IMR-90 (cell line): ENCODE results near the gene PKP3. TPM values are rescaled to one million over a fixed set of nuclear protein-coding genes. Genes with fewer than 3 reads are reported as not detected.

Experiments
- ATAC-seq: fragments of 200-7000 bp; cut with Tn5 transposase; 2 replicates; pipeline ENCODE4 v1.9.1; 2020; ENCODE audit warnings: low read depth, mild to moderate bottlenecking, moderate library complexity
- BruUV-seq: library from RNA; stranded (reverse); fragments of 400-500 nt; replicated peaks from 2 replicates; lab custom pipeline; 2021; lab: Mats Ljungman, UMichigan
- CTCF ChIA-PET: fragments of 300-600 bp; formaldehyde crosslinking; extraction: SDS; loops from one replicate; lab custom pipeline; 2021; ENCODE audit warnings: antibody characterized with exemption; lab: Yijun Ruan, JAX
- POLR2A ChIA-PET: fragments of 300-600 bp; sonication (Branson Sonifier 250); formaldehyde crosslinking; loops from one replicate; lab custom pipeline; 2022; ENCODE audit warnings: antibody characterized with exemption; ENCODE audit not compliant: unreplicated experiment; lab: Charles Lee
- DNase-seq: peaks from one replicate; pipeline ENCODE4 v3.0.0; 2013
- H2AFZ ChIP-seq: replicated peaks from 2 replicates; pipeline ENCODE3; 2013; ENCODE audit warnings: low read length, mild to moderate bottlenecking; ENCODE audit not compliant: poor library complexity
- H2AK5ac ChIP-seq: 2 replicates; pipeline ENCODE4 v1.6.1; 2013; ENCODE audit warnings: low read depth, low read length, inconsistent platforms
- H2AK9ac ChIP-seq: replicated peaks from 2 replicates; pipeline ENCODE3; 2013; ENCODE audit warnings: mild to moderate bottlenecking, low read depth, low read length, moderate library complexity; ENCODE audit not compliant: poor library complexity
- H2BK120ac ChIP-seq: 2 replicates; pipeline ENCODE4 v1.6.1; 2013; ENCODE audit warnings: low read depth, low read length, inconsistent platforms
- H2BK15ac ChIP-seq: 3 replicates; pipeline ENCODE4 v1.6.1; 2013; ENCODE audit warnings: low read depth, low read length, inconsistent platforms
- H2BK20ac ChIP-seq: 2 replicates; pipeline ENCODE4 v1.6.1; 2013; ENCODE audit warnings: low read depth, mild to moderate bottlenecking, inconsistent platforms, low read length, moderate library complexity
- H2BK5ac ChIP-seq: 2 replicates; pipeline ENCODE4 v1.6.1; 2013; ENCODE audit warnings: mild to moderate bottlenecking, low read depth, low read length, inconsistent platforms; ENCODE audit not compliant: poor library complexity, severe bottlenecking
- H3K14ac ChIP-seq: replicated peaks from 2 replicates; pipeline ENCODE4 v1.6.1; 2013; ENCODE audit warnings: low read depth, low read length, inconsistent platforms
- H3K18ac ChIP-seq: 2 replicates; pipeline ENCODE4 v1.6.1; 2013; ENCODE audit warnings: low read depth, low read length, control low read depth
- H3K23ac ChIP-seq: 2 replicates; pipeline ENCODE4 v1.6.1; 2013; ENCODE audit warnings: low read depth, low read length, inconsistent platforms
- H3K27ac ChIP-seq: 2 replicates; pipeline ENCODE4 v1.5.1; 2013; ENCODE audit warnings: mild to moderate bottlenecking, control low read depth, low read length; ENCODE audit not compliant: insufficient read depth
- H3K27me3 ChIP-seq: 2 replicates; pipeline ENCODE4 v1.6.1; 2013; ENCODE audit warnings: low read length; ENCODE audit not compliant: control insufficient read depth, insufficient read depth
- H3K36me3 ChIP-seq: 2 replicates; pipeline ENCODE4 v1.6.1; 2013; ENCODE audit warnings: low read length, mixed read lengths; ENCODE audit not compliant: control insufficient read depth, insufficient read depth
- H3K4ac ChIP-seq: 2 replicates; pipeline ENCODE4 v1.6.1; 2013; ENCODE audit warnings: low read depth, low read length, inconsistent platforms
- H3K4me1 ChIP-seq: 2 replicates; pipeline ENCODE4 v1.6.1; 2013; ENCODE audit warnings: low read length, mixed read lengths; ENCODE audit not compliant: control insufficient read depth, insufficient read depth
- H3K4me2 ChIP-seq: 2 replicates; pipeline ENCODE4 v1.6.1; 2013; ENCODE audit warnings: low read depth, mild to moderate bottlenecking, control low read depth, low read length, moderate library complexity
- H3K4me3 ChIP-seq: 2 replicates; pipeline ENCODE4 v1.5.1; 2013; ENCODE audit warnings: low read depth, mild to moderate bottlenecking, control low read depth, low read length, moderate library complexity; ENCODE audit not compliant: insufficient read depth
- H3K56ac ChIP-seq: 2 replicates; pipeline ENCODE4 v1.6.1; 2013; ENCODE audit warnings: low read length, inconsistent platforms; ENCODE audit not compliant: insufficient read depth; ENCODE audit errors: extremely low read depth
- H3K79me1 ChIP-seq, 2 experiments: 2 replicates each; pipeline ENCODE4 v1.6.1; 2013; ENCODE audit warnings: low read length in 2 of 2, inconsistent platforms in 1 of 2, low read depth in 1 of 2
- H3K9ac ChIP-seq: 2 replicates; pipeline ENCODE4 v1.6.1; 2013; ENCODE audit warnings: low read depth, low read length, control low read depth
- H3K9me1 ChIP-seq: 2 replicates; pipeline ENCODE4 v1.6.1; 2013; ENCODE audit warnings: low read length, inconsistent platforms; ENCODE audit not compliant: insufficient read depth
- H3K9me3 ChIP-seq: 2 replicates; pipeline ENCODE4 v1.6.1; 2013; ENCODE audit warnings: low read length; ENCODE audit not compliant: control insufficient read depth, insufficient read depth
- H4K20me1 ChIP-seq: 2 replicates; pipeline ENCODE4 v1.6.1; 2013; ENCODE audit warnings: low read length, inconsistent platforms; ENCODE audit not compliant: insufficient read depth
- H4K5ac ChIP-seq: 2 replicates; pipeline ENCODE4 v1.6.1; 2013; ENCODE audit warnings: mild to moderate bottlenecking, low read depth, low read length, control low read depth
- H4K8ac ChIP-seq, 2 experiments: 2 replicates each; pipeline ENCODE4 v1.6.1; 2013; ENCODE audit warnings: low read depth in 2 of 2, low read length in 2 of 2, control low read depth in 1 of 2, inconsistent platforms in 1 of 2
- H4K91ac ChIP-seq: 2 replicates; pipeline ENCODE4 v1.6.1; 2013; ENCODE audit warnings: low read depth, low read length, inconsistent platforms; ENCODE audit not compliant: insufficient read depth
- BHLHE40 ChIP-seq: fragments of 150-350 bp; IDR thresholded peaks from 2 replicates; pipeline ENCODE4 v1.6.1; 2016; ENCODE audit warnings: mild to moderate bottlenecking, low read depth, low read length
- CEBPB ChIP-seq: IDR thresholded peaks from 2 replicates; pipeline ENCODE4 v1.6.1; 2012; ENCODE audit warnings: low read depth, low read length, improper control_type of control experiment
- CHD1 ChIP-seq: IDR thresholded peaks from 2 replicates; pipeline ENCODE4 v1.6.1; 2012; ENCODE audit warnings: low read depth, low read length, improper control_type of control experiment
- CTCF ChIP-seq: conservative IDR thresholded peaks from 2 replicates; pipeline ENCODE4 v1.5.1; 2012; ENCODE audit warnings: mild to moderate bottlenecking, low read depth, low read length, improper control_type of control experiment
- FOS ChIP-seq: fragments of 150-350 bp; IDR thresholded peaks from 2 replicates; pipeline ENCODE4 v1.6.1; 2016; ENCODE audit warnings: low read depth, low read length
- MAFK ChIP-seq: IDR thresholded peaks from 2 replicates; pipeline ENCODE4 v1.6.1; 2012; ENCODE audit warnings: low read depth, low read length, improper control_type of control experiment
- MAZ ChIP-seq: IDR thresholded peaks from 2 replicates; pipeline ENCODE4 v1.6.1; 2012; ENCODE audit warnings: low read depth, mild to moderate bottlenecking, low read length, improper control_type of control experiment, moderate library complexity, borderline replicate concordance
- MXI1 ChIP-seq: IDR thresholded peaks from 2 replicates; pipeline ENCODE4 v1.6.1; 2012; ENCODE audit warnings: low read depth, mild to moderate bottlenecking, low read length, moderate library complexity, borderline replicate concordance
- NFE2L2 ChIP-seq: fragments of 150-350 bp; IDR thresholded peaks from 2 replicates; pipeline ENCODE4 v1.6.1; 2016; ENCODE audit warnings: low read depth, mild to moderate bottlenecking, low read length
- POLR2A ChIP-seq: IDR thresholded peaks from 2 replicates; pipeline ENCODE4 v1.6.1; 2012; ENCODE audit warnings: mild to moderate bottlenecking, low read depth, low read length
- RAD21 ChIP-seq: IDR thresholded peaks from 2 replicates; pipeline ENCODE4 v1.6.1; 2012; ENCODE audit warnings: low read length, improper control_type of control experiment
- RCOR1 ChIP-seq: IDR thresholded peaks from 2 replicates; pipeline ENCODE4 v1.6.1; 2012; ENCODE audit warnings: mild to moderate bottlenecking, low read length, improper control_type of control experiment; ENCODE audit not compliant: insufficient replicate concordance
- RFX5 ChIP-seq: IDR thresholded peaks from 2 replicates; pipeline ENCODE4 v1.8.0; 2012; ENCODE audit warnings: low read depth, mild to moderate bottlenecking, low read length, moderate library complexity
- WGBS, 2 experiments: methylation state at CpG; one replicate each; pipeline versions ENCODE4 v1.1.5 to v1.1.7; 2013; ENCODE audit warnings: missing lambda C conversion rate in 2 of 2; ENCODE audit not compliant: insufficient read length in 1 of 2; ENCODE audit errors: extremely low coverage in 2 of 2; 5-methylcytosine and 5-hydroxymethylcytosine counted together
- dilution Hi-C: fragments of 300-500 bp; cut with HindIII; formaldehyde crosslinking; loops from one replicate; pipeline ENCODE4 v1.14.3; 2018; ENCODE audit warnings: low sequenced_read_pairs; ENCODE audit not compliant: unreplicated experiment
- in situ Hi-C: fragments of 300-500 bp; cut with MboI; formaldehyde crosslinking; loops from 3 replicates; pipeline ENCODE4 v1.14.3; 2019; ENCODE audit warnings: low sequenced_read_pairs, inconsistent platforms, mixed read lengths
- intact Hi-C: fragments of 100-400 bp; cut with micrococcal nuclease; formaldehyde crosslinking; loops from 2 replicates; pipeline ENCODE4 v1.10.0; 2022
- polyA plus RNA-seq, 3 experiments: library from polyadenylated mRNA; depleted of rRNA; stranded (reverse); fragments of >200 nt; gene quantifications; 2 replicates each; pipeline ENCODE4 v1.2.3, GENCODE V29; 2012; ENCODE audit warnings: low replicate concordance in 1 of 3
- total RNA-seq: library from RNA; depleted of rRNA; stranded (reverse); fragments of >200 nt; gene quantifications from 2 replicates; pipeline ENCODE4 v1.2.3, GENCODE V29; 2012
- TF ChIP-seq, protein P1 (sequence below): fragments of 150-350 bp; IDR thresholded peaks from 2 replicates; pipeline ENCODE4 v1.6.1; 2016; ENCODE audit warnings: low read depth, mild to moderate bottlenecking, low read length, moderate library complexity, borderline replicate concordance

PKP3 gene
- total and polyA plus RNA-seq, 2 of the 4 experiments (the other 2 are of a cell fraction), result 1.5 to 2.2 TPM

GRCh38 chr11:386483-386882, 7.5 kb upstream of the PKP3 start:
- Histone ChIP-seq H2AK9ac (no peak overlapping the region), H2AFZ (no peak overlapping the region), H3K4ac (no peak overlapping the region), H4K8ac (no peak overlapping the region), H3K27me3 (peaks cover 8% of the 10 kb centered on the region; the same call in 1 of the 2 replicates), H3K4me3 (no peak overlapping the region), H3K9me1 (no peaks in the 10 kb centered on the region), H2AK5ac (no peak overlapping the region), H4K91ac (no peak overlapping the region), H3K4me1 (no peaks in the 10 kb centered on the region), H3K27ac (no peak overlapping the region), H3K18ac (no peak overlapping the region), H2BK120ac (no peak overlapping the region), H4K5ac (no peak overlapping the region), H3K4me2 (no peak overlapping the region), H4K20me1 (no peaks in the 10 kb centered on the region), H3K36me3 (no peaks in the 10 kb centered on the region), H3K14ac (no peak overlapping the region), H2BK20ac (no peak overlapping the region), H3K23ac (no peak overlapping the region), H3K56ac (no peak overlapping the region), H3K9me3 (peaks cover 6% of the 10 kb centered on the region; the same call in 1 of the 2 replicates), H3K9ac (no peak overlapping the region), H2BK15ac (no peak overlapping the region), H2BK5ac (no peak overlapping the region), H3K79me1 (no peaks in the 10 kb centered on the region)
- in situ Hi-C loops (no loop called here), intact Hi-C loops (no loop called here), dilution Hi-C loops (no loop called here)
- ChIA-PET POLR2A (no interaction called here), CTCF (interaction anchor here (1.3 kb wide), 1 partner anchor 54 kb away, joined by 3 read pairs; no protein-coding TSS in a partner anchor)
- 83% methylated on average over 1 of the region's 6 CpGs; no CpG with 5 or more reads in 1 of the 2 experiments for WGBS, 2 experiments
- ATAC-seq, result no peak
- DNase-seq, result no peak
- TF ChIP-seq, protein P1, sequence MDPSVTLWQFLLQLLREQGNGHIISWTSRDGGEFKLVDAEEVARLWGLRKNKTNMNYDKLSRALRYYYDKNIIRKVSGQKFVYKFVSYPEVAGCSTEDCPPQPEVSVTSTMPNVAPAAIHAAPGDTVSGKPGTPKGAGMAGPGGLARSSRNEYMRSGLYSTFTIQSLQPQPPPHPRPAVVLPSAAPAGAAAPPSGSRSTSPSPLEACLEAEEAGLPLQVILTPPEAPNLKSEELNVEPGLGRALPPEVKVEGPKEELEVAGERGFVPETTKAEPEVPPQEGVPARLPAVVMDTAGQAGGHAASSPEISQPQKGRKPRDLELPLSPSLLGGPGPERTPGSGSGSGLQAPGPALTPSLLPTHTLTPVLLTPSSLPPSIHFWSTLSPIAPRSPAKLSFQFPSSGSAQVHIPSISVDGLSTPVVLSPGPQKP, result no peak
- TF ChIP-seq CHD1, result no peak
- no peak for TF ChIP-seq FOS
- no peak for TF ChIP-seq MAFK
- TF ChIP-seq NFE2L2, result no peak
- TF ChIP-seq RCOR1, result no peak
- no peak for TF ChIP-seq RAD21
- TF ChIP-seq RFX5, result no peak
- TF ChIP-seq POLR2A, result no peak
- TF ChIP-seq MAZ, result no peak
- TF ChIP-seq CEBPB, result no peak
- no peak for TF ChIP-seq MXI1
- TF ChIP-seq CTCF, result no peak
- TF ChIP-seq BHLHE40, result no peak
- BruUV-seq, result no TSS peak
